Measurements from ENCODE around the gene APOC4. TPM values are rescaled to one million over a fixed set of nuclear protein-coding genes. Genes with fewer than 3 reads are reported as not detected.

Gene APOC4
- total and polyA plus RNA-seq, 4 donors: 1.0 to 420 (median 275) TPM

DNA sequence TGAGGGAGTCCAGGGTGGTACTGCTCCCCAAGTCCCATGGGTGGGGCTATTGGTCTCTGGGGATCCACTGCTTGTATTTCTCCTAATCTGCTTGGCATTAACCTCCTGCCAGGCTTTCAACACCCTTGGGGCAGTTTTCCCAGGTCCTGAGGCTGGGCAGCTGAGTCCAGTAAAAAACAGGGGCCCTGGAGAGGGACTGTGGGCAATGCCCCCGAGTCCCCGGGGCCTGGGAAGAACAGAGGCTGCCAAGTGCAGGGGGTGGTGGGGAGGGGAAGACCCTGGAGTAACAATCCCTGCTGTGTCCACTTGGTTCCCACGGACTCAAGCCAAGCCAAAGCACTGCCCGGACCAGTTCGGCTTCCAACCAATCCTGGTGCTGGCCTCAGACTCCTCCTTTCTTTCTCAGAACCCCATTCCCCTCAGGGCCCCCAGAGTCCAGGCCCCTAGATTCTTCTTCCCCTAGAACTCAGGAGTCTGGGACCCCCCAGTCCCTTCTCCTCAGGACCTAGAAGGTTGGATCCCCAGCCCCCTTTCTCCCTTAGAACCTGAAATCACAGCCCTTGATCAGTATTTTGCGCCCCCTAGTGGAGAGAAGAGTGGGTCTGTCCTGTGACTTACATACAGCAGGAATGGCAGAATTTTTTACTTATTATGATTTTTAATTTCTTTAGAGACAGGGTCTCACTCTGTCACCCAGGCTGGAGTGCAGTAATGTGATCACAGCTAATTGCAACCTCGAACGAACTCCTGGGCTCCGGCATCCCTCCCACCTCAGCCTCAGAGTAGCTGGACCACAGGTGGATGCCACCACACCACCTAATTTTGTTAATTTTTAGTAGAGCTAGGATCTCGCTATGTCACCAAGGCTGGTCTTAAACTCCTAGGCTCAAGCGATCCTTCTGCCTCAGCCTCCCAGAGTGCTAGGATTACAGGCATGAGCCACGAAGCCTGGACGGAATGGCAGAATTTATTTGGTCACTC is 9.4 kb downstream of the APOC4 start (continued):
- TF ChIP-seq, protein P1, sequence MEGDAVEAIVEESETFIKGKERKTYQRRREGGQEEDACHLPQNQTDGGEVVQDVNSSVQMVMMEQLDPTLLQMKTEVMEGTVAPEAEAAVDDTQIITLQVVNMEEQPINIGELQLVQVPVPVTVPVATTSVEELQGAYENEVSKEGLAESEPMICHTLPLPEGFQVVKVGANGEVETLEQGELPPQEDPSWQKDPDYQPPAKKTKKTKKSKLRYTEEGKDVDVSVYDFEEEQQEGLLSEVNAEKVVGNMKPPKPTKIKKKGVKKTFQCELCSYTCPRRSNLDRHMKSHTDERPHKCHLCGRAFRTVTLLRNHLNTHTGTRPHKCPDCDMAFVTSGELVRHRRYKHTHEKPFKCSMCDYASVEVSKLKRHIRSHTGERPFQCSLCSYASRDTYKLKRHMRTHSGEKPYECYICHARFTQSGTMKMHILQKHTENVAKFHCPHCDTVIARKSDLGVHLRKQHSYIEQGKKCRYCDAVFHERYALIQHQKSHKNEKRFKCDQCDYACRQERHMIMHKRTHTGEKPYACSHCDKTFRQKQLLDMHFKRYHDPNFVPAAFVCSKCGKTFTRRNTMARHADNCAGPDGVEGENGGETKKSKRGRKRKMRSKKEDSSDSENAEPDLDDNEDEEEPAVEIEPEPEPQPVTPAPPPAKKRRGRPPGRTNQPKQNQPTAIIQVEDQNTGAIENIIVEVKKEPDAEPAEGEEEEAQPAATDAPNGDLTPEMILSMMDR (IDR thresholded peaks at IDR 0.05; ENCODE audit: low read depth, low read length, missing input control): peak; percentile 82
- peak in 1 of 2 donors; percentile 13 for TF ChIP-seq EGR1 (IDR thresholded peaks at IDR 0.05; ENCODE audit: low read depth in 2 of 2)
- TF ChIP-seq JUND (IDR thresholded peaks at IDR 0.05): peak in 1 of 2 donors; percentile 14
- no peak for TF ChIP-seq FOXA1 (IDR thresholded peaks at IDR 0.05)

DNA sequence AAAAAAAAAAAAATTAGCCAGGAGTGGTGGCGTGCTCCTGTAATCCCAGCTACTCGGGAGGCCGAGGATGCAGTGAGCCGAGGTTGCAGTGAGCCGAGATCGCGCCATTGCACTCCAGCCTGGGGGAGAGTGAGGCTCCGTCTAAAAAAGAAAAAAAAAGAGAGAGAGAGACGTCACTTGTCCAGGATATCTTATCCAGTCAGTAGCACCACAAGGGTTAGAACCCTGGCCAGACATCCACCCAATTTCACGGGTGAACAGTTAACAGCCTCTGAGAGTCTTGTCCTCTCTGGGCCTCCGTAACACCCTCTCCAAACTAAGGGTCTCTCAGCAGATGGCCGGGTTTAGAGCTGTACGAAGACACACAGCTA is 12.2 kb downstream of the APOC4 start:
- WGBS: 35% methylated on average over 13 of the region's 13 CpGs
- peak overlapping the region; percentile 88 to 98 for H3K27ac ChIP-seq (ENCODE audit: low read depth in 1 of 2, low read length in 2 of 2)
- DNase-seq (ENCODE audit: low spot score): no peak
- H3K27me3 ChIP-seq (ENCODE audit: control insufficient read depth in 4 of 4, insufficient read depth in 4 of 4, low read length in 3 of 4): no peaks in the 10 kb centered on the region
- TF ChIP-seq TAF1 (conservative IDR thresholded peaks at IDR 0.05): no peak
- no peak for TF ChIP-seq GABPA (IDR thresholded peaks at IDR 0.05 in 1 of 2, conservative IDR thresholded peaks at IDR 0.05 in 1 of 2)
- TF ChIP-seq FOXA2 (IDR thresholded peaks at IDR 0.05): no peak
- no peak for TF ChIP-seq FOXA1 (IDR thresholded peaks at IDR 0.05)
- TF ChIP-seq JUND (IDR thresholded peaks at IDR 0.05): no peak
- TF ChIP-seq, protein P2, sequence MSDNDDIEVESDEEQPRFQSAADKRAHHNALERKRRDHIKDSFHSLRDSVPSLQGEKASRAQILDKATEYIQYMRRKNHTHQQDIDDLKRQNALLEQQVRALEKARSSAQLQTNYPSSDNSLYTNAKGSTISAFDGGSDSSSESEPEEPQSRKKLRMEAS (IDR thresholded peaks at IDR 0.05): no peak
- TF ChIP-seq, protein P3, sequence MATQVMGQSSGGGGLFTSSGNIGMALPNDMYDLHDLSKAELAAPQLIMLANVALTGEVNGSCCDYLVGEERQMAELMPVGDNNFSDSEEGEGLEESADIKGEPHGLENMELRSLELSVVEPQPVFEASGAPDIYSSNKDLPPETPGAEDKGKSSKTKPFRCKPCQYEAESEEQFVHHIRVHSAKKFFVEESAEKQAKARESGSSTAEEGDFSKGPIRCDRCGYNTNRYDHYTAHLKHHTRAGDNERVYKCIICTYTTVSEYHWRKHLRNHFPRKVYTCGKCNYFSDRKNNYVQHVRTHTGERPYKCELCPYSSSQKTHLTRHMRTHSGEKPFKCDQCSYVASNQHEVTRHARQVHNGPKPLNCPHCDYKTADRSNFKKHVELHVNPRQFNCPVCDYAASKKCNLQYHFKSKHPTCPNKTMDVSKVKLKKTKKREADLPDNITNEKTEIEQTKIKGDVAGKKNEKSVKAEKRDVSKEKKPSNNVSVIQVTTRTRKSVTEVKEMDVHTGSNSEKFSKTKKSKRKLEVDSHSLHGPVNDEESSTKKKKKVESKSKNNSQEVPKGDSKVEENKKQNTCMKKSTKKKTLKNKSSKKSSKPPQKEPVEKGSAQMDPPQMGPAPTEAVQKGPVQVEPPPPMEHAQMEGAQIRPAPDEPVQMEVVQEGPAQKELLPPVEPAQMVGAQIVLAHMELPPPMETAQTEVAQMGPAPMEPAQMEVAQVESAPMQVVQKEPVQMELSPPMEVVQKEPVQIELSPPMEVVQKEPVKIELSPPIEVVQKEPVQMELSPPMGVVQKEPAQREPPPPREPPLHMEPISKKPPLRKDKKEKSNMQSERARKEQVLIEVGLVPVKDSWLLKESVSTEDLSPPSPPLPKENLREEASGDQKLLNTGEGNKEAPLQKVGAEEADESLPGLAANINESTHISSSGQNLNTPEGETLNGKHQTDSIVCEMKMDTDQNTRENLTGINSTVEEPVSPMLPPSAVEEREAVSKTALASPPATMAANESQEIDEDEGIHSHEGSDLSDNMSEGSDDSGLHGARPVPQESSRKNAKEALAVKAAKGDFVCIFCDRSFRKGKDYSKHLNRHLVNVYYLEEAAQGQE (IDR thresholded peaks at IDR 0.05): no peak
- peak overlapping the region; percentile 92 to 96 (median 93) for H3K4me3 ChIP-seq (ENCODE audit: low read depth in 1 of 3, low read length in 3 of 3)
- H3K9me3 ChIP-seq (ENCODE audit: control insufficient read depth in 4 of 4, low read length in 3 of 4): no peaks in the 10 kb centered on the region
- H3K4me1 ChIP-seq (ENCODE audit: control insufficient read depth in 4 of 4, insufficient read depth in 4 of 4, low read length in 3 of 4): peaks cover 0 to 68% (median 60%) of the 10 kb centered on the region in 4 donors
- no peaks in the 10 kb centered on the region for H3K36me3 ChIP-seq (ENCODE audit: control insufficient read depth in 4 of 4, insufficient read depth in 3 of 4, low read depth in 1 of 4, low read length in 3 of 4)
- peak overlapping the region; percentile 85 to 98 for H3K9ac ChIP-seq (ENCODE audit: low read depth in 1 of 2, low read length in 2 of 2)

DNA sequence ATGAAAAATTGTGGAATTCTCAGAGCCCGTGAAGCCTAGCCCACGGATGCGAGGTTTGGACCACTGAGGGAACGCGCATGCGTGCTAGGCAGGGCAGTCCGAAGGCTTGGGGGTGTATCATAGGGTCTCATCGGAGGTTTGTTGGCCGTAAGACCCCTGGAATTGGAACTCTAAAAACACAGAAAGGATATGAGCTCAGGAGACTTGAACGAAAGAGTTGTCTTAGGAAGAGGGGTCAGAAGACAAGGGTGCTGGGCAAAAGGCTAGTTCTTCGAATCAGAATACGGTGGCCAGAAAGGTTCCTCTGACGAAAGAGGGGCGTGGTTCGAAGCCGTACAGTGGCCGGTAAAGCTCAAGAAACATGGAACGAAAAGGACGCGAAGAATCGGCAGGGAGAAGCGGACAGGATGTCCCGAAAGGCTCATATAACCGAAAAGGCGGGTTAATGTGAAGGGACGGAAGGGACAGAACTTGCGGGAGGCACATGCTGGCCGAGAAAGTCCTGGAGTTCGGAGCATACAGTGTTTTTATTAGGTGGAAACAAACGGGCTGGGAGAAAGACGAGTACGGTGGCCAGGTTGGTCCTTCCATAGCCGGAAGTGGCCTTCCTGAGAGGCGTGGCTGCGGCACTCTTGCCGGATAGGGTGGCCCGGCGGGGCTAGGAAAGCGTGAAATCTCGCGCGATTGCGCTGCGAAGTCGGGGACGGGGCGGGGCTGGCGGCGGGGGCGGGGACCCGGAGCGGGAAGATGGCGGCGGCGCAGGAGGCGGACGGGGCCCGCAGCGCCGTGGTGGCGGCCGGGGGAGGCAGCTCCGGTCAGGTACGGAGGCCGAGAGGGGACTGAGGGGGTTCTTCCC is 12.8 kb downstream of the APOC4 start, which contains the start of gene CLPTM1:
Gene CLPTM1, plus strand, starts transcription at position 732 of the 856 bp plus-strand sequence. Its CDS starts 16 bp downstream, at position 748.
- no peaks in the 10 kb centered on the region for H3K27me3 ChIP-seq (ENCODE audit: control insufficient read depth in 4 of 4, insufficient read depth in 4 of 4, low read length in 3 of 4)
- DNase-seq (ENCODE audit: low spot score): peak; percentile 98
- H3K4me1 ChIP-seq (ENCODE audit: control insufficient read depth in 4 of 4, insufficient read depth in 4 of 4, low read length in 3 of 4): peaks cover 0 to 64% (median 56%) of the 10 kb centered on the region in 4 donors
- H3K36me3 ChIP-seq (ENCODE audit: control insufficient read depth in 4 of 4, insufficient read depth in 3 of 4, low read depth in 1 of 4, low read length in 3 of 4): peaks cover 0 to 2% (median 0%) of the 10 kb centered on the region in 4 donors
- under 1% methylated on average over 65 of the region's 65 CpGs for WGBS
- H3K27ac ChIP-seq (ENCODE audit: low read depth in 1 of 2, low read length in 2 of 2): peak within 1 kb of the TSS; percentile 88 to 98
- peak within 1 kb of the TSS; percentile 85 to 98 for H3K9ac ChIP-seq (ENCODE audit: low read depth in 1 of 2, low read length in 2 of 2)
- peak within 1 kb of the TSS; percentile 96 to 99 (median 96) for H3K4me3 ChIP-seq (ENCODE audit: low read depth in 1 of 3, low read length in 3 of 3)
- H3K9me3 ChIP-seq (ENCODE audit: control insufficient read depth in 4 of 4, low read length in 3 of 4): no peaks in the 10 kb centered on the region
- TF ChIP-seq SP1 (IDR thresholded peaks at IDR 0.05) (peak; percentile 85), RXRA (IDR thresholded peaks at IDR 0.05) (peak; percentile 66 to 81), RAD21 (IDR thresholded peaks at IDR 0.05) (peak in 1 of 2 donors; percentile 22), HNF4G (IDR thresholded peaks at IDR 0.05) (no peak), GABPA (IDR thresholded peaks at IDR 0.05 in 1 of 2, conservative IDR thresholded peaks at IDR 0.05 in 1 of 2) (peak; percentile 72 to 90), JUND (IDR thresholded peaks at IDR 0.05) (peak in 1 of 2 donors; percentile 65), TAF1 (conservative IDR thresholded peaks at IDR 0.05) (no peak), YY1 (IDR thresholded peaks at IDR 0.05) (peak; percentile 96), EGR1 (IDR thresholded peaks at IDR 0.05; ENCODE audit: low read depth in 2 of 2) (peak; percentile 28 to 56)
- TF ChIP-seq, protein P4, sequence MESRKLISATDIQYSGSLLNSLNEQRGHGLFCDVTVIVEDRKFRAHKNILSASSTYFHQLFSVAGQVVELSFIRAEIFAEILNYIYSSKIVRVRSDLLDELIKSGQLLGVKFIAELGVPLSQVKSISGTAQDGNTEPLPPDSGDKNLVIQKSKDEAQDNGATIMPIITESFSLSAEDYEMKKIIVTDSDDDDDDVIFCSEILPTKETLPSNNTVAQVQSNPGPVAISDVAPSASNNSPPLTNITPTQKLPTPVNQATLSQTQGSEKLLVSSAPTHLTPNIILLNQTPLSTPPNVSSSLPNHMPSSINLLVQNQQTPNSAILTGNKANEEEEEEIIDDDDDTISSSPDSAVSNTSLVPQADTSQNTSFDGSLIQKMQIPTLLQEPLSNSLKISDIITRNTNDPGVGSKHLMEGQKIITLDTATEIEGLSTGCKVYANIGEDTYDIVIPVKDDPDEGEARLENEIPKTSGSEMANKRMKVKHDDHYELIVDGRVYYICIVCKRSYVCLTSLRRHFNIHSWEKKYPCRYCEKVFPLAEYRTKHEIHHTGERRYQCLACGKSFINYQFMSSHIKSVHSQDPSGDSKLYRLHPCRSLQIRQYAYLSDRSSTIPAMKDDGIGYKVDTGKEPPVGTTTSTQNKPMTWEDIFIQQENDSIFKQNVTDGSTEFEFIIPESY (IDR thresholded peaks at IDR 0.05): peak; percentile 98
- TF ChIP-seq, protein P5, sequence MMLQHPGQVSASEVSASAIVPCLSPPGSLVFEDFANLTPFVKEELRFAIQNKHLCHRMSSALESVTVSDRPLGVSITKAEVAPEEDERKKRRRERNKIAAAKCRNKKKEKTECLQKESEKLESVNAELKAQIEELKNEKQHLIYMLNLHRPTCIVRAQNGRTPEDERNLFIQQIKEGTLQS (IDR thresholded peaks at IDR 0.05): no peak

Data from liver (tissue), 9 donors.